NB4 (cell line): ENCODE data around the gene CCDC127.
A peak's percentile ranks its signal among the peaks of the same experiment; 100 is the strongest.
"Not testable (repeated sequence)": the region's sequence is repeated elsewhere in the genome, so short reads cannot be mapped to it uniquely, and the experiment has no call there.

Source experiments
- DNase-seq: peaks from one replicate; pipeline ENCODE4 v3.0.0; 2010; ENCODE audit warnings: low read depth
- H3K4me3 ChIP-seq: one replicate; pipeline ENCODE4 v1.5.1; 2011; ENCODE audit warnings: mild to moderate bottlenecking, low read depth, low read length, moderate library complexity
- MAX ChIP-seq: IDR thresholded peaks from 2 replicates; pipeline ENCODE4 v1.6.1; 2011; ENCODE audit warnings: low read depth, low read length
- MYC ChIP-seq: IDR thresholded peaks from 2 replicates; pipeline ENCODE4 v1.6.1; 2011; ENCODE audit warnings: low read depth, low read length
- POLR2A ChIP-seq: IDR thresholded peaks from 2 replicates; pipeline ENCODE4 v1.6.1; 2011; ENCODE audit warnings: mild to moderate bottlenecking; ENCODE audit not compliant: insufficient read length; ENCODE audit errors: extremely low read depth
- TF ChIP-seq, protein P1 (sequence below): IDR thresholded peaks from one replicate; pipeline ENCODE4 v1.5.1; 2012; ENCODE audit warnings: low read depth, low read length

CCDC127 gene

GRCh38 chr5:219991-220390 is 2.0 kb upstream of the CCDC127 start:
- H3K4me3 ChIP-seq: peak overlapping the region; percentile 96
- TF ChIP-seq, protein P1, sequence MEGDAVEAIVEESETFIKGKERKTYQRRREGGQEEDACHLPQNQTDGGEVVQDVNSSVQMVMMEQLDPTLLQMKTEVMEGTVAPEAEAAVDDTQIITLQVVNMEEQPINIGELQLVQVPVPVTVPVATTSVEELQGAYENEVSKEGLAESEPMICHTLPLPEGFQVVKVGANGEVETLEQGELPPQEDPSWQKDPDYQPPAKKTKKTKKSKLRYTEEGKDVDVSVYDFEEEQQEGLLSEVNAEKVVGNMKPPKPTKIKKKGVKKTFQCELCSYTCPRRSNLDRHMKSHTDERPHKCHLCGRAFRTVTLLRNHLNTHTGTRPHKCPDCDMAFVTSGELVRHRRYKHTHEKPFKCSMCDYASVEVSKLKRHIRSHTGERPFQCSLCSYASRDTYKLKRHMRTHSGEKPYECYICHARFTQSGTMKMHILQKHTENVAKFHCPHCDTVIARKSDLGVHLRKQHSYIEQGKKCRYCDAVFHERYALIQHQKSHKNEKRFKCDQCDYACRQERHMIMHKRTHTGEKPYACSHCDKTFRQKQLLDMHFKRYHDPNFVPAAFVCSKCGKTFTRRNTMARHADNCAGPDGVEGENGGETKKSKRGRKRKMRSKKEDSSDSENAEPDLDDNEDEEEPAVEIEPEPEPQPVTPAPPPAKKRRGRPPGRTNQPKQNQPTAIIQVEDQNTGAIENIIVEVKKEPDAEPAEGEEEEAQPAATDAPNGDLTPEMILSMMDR: no peak
- TF ChIP-seq MAX (no peak), MYC (no peak), POLR2A (no peak)
- no peak for DNase-seq

DNA sequence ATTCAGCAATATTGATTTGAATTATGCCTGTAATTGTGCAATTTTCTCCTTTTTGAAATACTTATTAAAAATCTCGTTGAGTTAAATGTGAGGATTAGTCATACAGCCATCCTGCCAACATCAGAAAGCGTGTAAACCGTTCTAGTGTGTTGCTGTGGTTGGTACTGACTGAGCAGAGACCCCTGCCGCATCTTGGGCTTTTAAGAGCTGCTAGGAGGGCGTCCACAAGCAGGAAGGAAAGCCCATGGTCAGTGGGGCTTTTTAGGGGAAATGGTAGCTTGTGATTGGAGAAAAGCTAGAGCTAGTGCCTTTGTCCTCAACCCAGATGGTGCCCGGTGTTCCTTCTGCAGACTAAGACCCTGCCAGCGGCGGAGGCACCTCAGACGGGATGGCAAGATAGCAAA is 1.5 kb upstream of the CCDC127 start:
- peak; percentile 57 for DNase-seq
- peak overlapping the region; percentile 96 for H3K4me3 ChIP-seq
- TF ChIP-seq MAX (no peak), POLR2A (no peak), MYC (no peak)
- TF ChIP-seq, protein P1: no peak

DNA sequence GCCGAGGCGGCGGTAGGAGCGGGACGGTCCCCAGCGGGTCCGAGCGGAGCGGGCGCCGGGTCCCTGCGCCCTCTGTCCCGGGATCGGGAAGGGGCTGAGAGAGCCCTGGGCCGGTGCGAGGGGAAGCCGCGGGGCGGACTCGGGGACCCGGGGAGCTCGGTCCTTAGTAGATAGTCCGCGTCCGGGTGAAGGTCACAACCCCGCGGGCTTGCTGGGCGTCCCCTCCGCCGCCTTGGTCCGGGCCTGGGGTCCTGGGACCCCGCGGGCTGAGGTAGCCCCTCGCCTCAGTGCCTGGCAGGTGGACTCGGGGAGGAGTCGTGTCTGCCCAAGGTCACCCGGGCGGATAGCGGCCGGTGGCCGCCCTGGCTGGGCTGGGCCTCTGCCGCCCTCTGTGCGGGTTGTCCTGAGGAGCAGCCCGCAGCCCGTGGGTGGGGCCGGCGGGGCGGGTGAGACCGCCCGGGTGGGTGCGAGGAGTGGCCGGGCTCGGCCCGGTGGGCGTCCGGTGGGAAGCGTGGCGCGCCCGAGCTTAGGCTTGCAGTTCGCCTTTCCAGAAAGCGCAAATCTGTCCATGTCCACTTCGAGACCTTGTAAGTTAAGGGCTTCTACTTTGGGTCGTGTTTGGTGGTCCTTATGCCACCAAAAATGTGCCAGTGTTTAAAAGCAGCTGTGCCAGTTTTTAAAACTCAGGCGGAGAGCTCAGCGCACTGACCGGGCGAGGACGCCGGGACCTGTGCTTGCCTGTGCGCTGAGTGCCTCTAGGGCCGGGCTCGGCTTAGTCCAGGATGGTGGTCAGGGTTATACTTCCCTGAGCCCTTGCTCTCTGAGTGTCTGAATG is 721 bp upstream of the CCDC127 start:
- TF ChIP-seq MYC (no peak), MAX (no peak), POLR2A (no peak)
- TF ChIP-seq, protein P1: no peak
- DNase-seq: peak; percentile 69
- peak overlapping the region; percentile 96 for H3K4me3 ChIP-seq

DNA sequence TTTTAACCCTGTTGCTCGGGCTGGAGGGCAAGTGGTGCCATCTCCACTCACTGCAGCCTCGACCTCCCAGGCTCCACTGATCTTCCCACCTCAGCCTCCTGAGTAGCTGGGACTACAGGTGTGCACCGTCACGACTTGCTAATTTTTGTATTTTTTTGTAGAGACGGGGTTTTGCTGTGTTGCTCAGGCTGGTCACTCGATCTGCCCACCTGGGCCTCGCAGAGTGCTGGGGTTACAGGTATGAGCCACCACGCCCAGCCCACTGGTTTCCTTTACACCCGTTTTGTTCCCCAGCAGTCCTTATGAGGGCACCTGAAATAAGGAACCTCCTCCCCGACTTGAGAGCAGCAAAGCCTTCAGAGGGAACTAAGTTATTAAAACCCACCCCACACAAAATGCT is 1.9 kb downstream of the CCDC127 start:
- H3K4me3 ChIP-seq, DNase-seq: not testable (repeated sequence)

DNA sequence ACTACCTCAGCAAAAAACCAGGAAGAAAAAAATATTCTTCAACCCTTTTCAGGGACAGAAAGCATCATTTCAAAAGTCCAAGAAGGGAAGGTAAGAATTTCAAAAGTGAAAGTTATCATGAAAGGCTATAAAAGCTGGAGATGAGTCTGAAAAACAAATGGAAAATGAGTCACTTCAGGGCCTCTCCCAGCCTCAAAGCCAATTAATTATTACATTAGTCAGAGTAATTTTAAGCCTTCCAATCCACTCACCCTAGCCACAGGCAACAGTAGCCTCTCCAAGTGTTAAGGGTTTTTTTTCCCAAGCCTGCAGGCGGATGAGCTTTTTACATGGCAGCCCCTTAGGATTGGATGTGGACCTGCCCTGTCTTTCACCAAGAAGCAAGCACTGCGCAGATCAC is 2.7 kb downstream of the CCDC127 start:
- H3K4me3 ChIP-seq, DNase-seq: not testable (repeated sequence)

GRCh38 chr5:213803-214395 is 4.1 kb downstream of the CCDC127 start:
- no peak overlapping the region for H3K4me3 ChIP-seq
- TF ChIP-seq MAX (no peak), MYC (no peak)
- TF ChIP-seq, protein P1: no peak
- no peak for DNase-seq

DNA sequence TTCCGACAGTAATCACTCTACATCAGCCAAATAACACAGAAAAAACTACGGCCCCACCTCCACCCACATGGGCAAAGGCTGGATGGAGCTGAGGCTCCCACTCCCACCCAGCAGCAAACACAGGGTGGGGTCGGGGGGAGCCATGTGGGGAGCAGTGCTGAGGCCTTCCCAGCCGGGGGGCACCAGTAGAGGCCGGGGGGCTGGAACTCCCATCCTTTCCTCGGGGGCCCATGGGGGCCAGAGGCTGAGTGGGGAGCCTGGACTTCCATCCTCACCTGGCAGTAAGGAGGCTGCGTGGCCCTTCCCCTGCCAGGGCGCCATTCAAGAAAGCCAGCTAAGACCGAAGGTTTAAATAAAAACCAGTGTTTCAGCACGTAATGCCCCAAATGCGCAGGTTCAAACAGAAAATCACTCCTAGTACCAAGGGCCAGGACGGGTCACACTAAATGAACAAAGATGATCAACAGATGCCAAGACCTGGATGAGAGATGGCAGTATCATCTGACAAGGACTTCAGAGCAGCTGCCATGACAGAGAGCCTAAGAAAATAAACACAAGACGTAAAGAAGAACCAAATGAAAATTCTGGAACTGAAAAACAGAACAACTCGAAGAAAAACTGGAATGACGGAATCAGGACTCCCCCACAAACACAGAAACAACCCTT is 9.4 kb downstream of the CCDC127 start:
- no peak overlapping the region for H3K4me3 ChIP-seq
- no peak for TF ChIP-seq POLR2A
- TF ChIP-seq, protein P1: no peak
- no peak for TF ChIP-seq MAX
- no peak for TF ChIP-seq MYC
- DNase-seq: no peak
